Activated CD8-positive, alpha-beta memory T cell treated with anti-CD3 and anti-CD28 coated beads for 24 hours (primary cell): Measurements from ENCODE around the gene POMT1.
A peak's percentile ranks its signal among the peaks of the same experiment; 100 is the strongest.
"Not testable (repeated sequence)": the region's sequence is repeated elsewhere in the genome, so short reads cannot be mapped to it uniquely, and the experiment has no call there.

Experiments
- DNase-seq: peaks from one replicate; pipeline ENCODE4 v3.0.0-alpha.2; 2020

Gene POMT1, protein sequence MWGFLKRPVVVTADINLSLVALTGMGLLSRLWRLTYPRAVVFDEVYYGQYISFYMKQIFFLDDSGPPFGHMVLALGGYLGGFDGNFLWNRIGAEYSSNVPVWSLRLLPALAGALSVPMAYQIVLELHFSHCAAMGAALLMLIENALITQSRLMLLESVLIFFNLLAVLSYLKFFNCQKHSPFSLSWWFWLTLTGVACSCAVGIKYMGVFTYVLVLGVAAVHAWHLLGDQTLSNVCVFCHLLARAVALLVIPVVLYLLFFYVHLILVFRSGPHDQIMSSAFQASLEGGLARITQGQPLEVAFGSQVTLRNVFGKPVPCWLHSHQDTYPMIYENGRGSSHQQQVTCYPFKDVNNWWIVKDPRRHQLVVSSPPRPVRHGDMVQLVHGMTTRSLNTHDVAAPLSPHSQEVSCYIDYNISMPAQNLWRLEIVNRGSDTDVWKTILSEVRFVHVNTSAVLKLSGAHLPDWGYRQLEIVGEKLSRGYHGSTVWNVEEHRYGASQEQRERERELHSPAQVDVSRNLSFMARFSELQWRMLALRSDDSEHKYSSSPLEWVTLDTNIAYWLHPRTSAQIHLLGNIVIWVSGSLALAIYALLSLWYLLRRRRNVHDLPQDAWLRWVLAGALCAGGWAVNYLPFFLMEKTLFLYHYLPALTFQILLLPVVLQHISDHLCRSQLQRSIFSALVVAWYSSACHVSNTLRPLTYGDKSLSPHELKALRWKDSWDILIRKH

GRCh38 chr9:131502781-131503625 lies at the start of gene POMT1:
Gene POMT1 (plus strand): TSS chr9:131502918. CDS start chr9:131504219, 1,301 bp downstream.
- DNase-seq, result peak; percentile 95

DNA sequence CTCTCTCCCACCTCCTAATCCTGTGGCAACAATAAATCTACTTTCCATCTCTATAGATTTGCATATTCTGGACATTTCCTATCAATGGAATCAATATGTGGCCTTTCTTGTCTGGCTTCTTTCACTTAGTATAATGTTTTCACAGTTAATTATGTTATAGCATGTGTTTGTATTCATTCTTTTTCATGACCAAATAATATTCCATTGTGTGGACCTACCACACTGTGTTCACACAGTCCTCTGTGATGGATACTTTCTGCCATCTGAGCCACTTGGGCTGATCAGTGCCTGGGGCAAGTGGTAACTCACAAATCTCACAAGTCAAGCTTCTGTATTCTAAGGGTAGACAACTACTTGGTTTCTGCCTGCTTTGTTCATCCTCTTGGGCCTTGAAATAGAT lies 48.7 kb upstream of the POMT1 start:
- no peak for DNase-seq

GRCh38 chr9:131455655-131456054 lies 47.1 kb upstream of the POMT1 start:
- DNase-seq, result not testable (repeated sequence)

GRCh38 chr9:131457746-131458145 lies 45.0 kb upstream of the POMT1 start:
- DNase-seq, result no peak

GRCh38 chr9:131459056-131459455 lies 43.7 kb upstream of the POMT1 start:
- DNase-seq, result no peak

- DNase-seq, result no peak
These were observed 41.6 kb upstream of the POMT1 start for GRCh38 chr9:131461166-131461565.

- DNase-seq, result no peak
These were observed 38.2 kb upstream of the POMT1 start for GRCh38 chr9:131464354-131465000.

GRCh38 chr9:131465401-131465800 lies 37.3 kb upstream of the POMT1 start:
- no peak for DNase-seq

DNA sequence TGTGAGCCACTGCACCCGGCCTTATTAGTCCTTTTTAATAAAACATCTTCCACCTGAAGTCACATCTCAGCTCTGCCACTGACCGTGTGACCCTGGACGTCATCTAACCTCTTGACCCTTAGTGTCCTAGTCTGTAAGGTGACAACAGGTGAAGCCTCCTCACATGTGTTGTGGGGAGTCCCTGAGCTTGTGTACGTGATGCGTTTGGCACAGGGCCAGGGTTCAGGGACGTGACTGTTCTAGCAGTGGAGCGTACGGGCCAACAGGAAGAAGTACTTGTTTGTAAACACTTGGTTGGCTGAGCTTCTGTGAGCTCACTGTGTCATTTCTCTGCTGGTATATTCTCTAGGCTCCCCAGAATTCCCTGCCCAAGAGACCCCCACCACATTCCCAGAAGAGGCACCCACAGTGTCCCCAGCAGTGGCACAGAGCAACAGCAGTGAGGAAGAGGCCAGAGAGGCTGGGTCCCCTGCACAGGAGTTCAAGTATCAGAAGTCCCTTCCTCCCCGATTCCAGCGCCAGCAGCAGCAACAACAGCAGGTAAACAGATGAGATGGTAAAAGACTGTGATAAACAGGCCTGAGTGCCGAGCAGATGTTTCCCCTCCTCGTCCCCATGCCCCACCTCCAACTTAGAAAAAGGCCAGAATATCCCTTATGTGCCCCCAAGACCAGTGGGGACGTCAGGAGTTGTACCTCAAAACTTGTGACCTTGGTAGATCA lies 35.3 kb upstream of the POMT1 start:
- no peak for DNase-seq

DNA sequence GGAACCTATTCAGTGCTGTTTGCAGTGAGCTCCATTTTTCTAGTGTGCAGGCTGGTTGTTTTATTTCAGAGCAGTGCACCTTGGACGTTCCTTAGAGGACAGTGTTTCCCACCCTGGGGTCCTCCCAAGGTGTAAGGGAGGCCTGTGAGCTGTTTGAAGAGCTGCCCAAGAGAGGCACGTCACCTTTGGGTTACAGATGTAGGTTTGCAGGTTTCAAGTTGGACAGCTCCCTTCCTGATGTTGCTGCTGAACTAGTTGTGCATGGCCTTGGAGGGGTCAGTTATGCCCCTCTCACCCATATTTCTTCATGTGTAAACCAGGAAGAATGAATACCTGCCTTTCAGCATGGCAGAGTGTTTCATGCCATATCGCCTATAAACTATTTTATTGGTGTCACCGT lies 34.7 kb upstream of the POMT1 start:
- no peak for DNase-seq

GRCh38 chr9:131469356-131469755 lies 33.4 kb upstream of the POMT1 start:
- no peak for DNase-seq

GRCh38 chr9:131469951-131470350 lies 32.8 kb upstream of the POMT1 start:
- no peak for DNase-seq

GRCh38 chr9:131470581-131470991 lies 32.1 kb upstream of the POMT1 start:
- no peak for DNase-seq

- DNase-seq, result not testable (repeated sequence)
These were observed 30.6 kb upstream of the POMT1 start for GRCh38 chr9:131472085-131472484.

DNA sequence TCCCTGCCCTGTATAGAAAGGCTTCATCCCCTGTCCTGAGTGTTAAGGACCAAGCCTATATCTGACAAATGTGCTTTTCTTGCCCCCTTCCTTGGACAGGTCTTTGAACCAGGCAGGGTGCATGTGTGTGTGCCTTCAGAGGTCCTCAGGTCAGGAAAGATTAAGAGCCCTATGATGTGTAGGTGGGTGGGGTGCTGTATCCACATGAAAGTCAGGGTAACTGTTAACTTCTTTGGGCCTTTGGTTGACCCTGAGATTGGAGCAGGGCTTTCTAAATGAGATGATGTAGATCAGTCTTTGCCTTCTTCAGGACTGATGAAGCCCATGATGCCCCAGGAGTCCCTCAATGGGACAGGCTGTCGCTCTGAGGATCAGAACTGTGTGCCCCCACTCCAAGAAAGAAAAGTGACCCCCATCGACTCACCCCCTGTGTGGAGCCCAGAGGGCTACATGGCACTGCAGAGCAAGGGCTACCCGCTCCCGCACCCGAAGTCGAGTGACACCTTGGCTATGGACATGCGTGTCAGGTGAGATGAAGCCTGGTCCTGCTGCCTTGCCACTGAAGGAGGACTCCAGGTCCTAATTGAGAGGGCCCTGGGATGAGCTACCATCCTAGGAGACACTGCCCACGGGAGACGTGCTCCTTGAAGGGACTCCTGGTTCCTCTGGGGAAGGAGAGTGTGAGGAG lies 29.4 kb upstream of the POMT1 start:
- no peak for DNase-seq

GRCh38 chr9:131473891-131474290 lies 28.8 kb upstream of the POMT1 start:
- DNase-seq, result no peak

DNA sequence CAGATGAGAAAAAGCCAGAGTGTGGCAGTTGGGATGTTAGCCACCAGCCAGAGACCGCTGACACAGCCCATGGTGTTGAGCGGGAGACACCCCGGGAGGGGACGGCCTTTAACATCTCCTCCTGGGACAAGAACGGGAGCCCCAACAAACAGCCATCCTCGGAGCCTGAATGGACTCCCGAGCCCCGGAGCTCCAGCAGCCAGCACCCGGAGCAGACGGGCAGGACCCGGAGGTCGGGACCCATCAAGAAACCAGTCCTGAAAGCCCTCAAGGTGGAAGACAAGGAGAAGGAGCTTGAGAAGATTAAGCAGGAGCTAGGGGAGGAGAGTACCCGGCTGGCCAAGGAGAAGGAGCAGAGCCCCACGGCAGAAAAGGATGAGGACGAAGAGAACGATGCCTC lies 28.0 kb upstream of the POMT1 start:
- no peak for DNase-seq

DNA sequence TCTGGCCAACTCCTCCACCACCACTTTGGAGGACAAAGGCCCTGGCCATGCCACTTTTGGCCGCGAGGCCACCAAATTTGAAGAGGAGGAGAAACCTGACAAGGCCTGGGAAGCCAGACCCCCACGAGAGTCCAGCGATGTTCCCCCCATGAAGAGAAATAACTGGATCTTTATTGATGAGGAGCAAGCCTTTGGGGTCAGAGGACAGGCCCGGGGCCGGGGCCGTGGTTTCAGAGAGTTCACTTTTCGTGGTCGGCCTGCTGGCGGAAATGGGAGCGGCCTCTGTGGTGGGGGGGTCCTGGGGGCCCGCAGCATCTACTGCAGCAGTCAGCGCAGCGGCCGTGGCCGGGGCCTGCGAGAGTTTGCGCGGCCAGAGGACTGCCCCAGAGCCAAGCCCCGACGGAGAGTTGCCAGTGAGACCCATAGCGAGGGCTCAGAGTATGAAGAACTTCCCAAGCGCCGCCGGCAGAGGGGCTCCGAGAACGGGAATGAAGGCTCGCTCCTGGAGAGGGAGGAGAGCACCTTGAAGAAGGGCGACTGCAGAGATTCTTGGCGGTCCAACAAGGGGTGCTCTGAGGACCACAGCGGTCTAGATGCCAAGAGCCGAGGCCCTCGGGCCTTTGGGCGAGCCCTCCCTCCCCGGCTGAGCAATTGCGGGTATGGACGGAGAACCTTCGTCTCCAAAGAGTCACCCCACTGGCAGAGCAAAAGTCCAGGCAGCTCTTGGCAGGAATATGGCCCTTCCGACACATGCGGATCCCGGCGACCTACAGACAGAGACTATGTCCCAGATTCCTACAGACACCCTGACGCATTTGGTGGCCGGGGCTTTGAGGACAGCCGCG lies 27.4 kb upstream of the POMT1 start:
- DNase-seq, result no peak

GRCh38 chr9:131475956-131476776 lies 26.6 kb upstream of the POMT1 start:
- DNase-seq, result no peak
